Stimulated activated effector memory CD8-positive, alpha-beta T cell treated with anti-CD3 and anti-CD28 coated beads, Interleukin-12 subunit alpha, Interleukin-12 subunit beta, amount 100 ng/mL, for 72 hours (primary cell): ENCODE results near the gene CHCHD3.

Experiments used
- ATAC-seq: fragments of 150-1000 bp; cut with Tn5 transposase; 2 replicates; pipeline ENCODE4 v1.10.0; 2021
- DNase-seq, 2 donors: peaks; one replicate each; pipeline ENCODE4 v3.0.0; 2021 to 2022; ENCODE audit warnings: low spot score in 2 of 2
- H3K27ac Mint-ChIP-seq: one replicate; pipeline ENCODE4 v1.8.0; 2022; ENCODE audit warnings: mild to moderate bottlenecking, mixed read lengths
- H3K36me3 Mint-ChIP-seq: one replicate; pipeline ENCODE4 v1.8.0; 2022; ENCODE audit warnings: mild to moderate bottlenecking, mixed read lengths
- H3K4me1 Mint-ChIP-seq: one replicate; pipeline ENCODE4 v1.8.0; 2022; ENCODE audit warnings: mixed read lengths
- H3K4me3 Mint-ChIP-seq: one replicate; pipeline ENCODE4 v1.8.0; 2022; ENCODE audit warnings: mild to moderate bottlenecking, mixed read lengths
- H3K9me3 Mint-ChIP-seq: one replicate; pipeline ENCODE4 v1.8.0; 2022; ENCODE audit warnings: mixed read lengths

The CHCHD3 gene

DNA sequence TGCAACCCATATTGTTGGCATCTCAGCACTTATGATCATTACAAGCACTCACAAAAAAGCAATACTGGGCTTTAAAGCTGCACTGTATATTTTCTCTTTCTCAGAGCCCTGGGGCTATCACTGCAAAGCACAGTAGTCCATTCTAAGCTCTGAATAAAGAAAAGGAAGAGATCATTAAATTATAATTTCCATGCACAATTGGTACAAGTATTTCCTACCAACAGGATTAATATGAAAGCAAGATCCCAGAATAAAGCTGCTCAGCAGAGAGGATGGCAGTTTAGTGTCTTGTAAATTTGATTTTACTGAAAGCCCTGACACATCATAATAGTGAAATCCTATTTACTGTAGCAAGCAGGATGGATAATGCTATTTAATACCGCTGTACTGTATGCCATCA lies 205.3 kb downstream of the CHCHD3 start:
- Mint-ChIP-seq H3K4me3 (no peak overlapping the region), H3K36me3 (no peaks in the 10 kb centered on the region), H3K27ac (no peak overlapping the region), H3K4me1 (peaks cover 10% of the 10 kb centered on the region), H3K9me3 (no peaks in the 10 kb centered on the region)
- no peak for ATAC-seq
- DNase-seq, result no peak

DNA sequence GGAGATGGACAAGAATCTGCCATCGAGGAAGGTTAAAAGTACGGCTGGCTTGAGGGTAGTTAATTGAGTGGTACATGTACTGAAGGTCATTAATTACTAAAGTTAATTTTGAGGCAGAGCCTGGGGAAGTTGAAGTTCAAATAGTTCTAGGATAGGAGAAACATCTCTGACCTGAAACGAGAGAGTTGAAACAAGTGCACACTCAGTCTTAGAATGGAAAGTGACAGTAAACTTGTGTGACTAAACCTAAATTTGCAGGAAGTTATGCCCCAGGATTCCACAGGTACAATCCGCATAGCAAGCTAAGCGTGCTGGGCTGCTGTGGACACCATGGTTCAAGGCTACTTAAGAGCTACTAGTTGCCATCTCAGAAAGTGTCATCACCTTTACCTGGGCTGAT lies 209.9 kb downstream of the CHCHD3 start:
- Mint-ChIP-seq H3K4me3 (no peak overlapping the region), H3K4me1 (peaks cover 7% of the 10 kb centered on the region), H3K9me3 (no peaks in the 10 kb centered on the region), H3K27ac (no peak overlapping the region), H3K36me3 (no peaks in the 10 kb centered on the region)
- no peak for ATAC-seq
- no peak for DNase-seq

DNA sequence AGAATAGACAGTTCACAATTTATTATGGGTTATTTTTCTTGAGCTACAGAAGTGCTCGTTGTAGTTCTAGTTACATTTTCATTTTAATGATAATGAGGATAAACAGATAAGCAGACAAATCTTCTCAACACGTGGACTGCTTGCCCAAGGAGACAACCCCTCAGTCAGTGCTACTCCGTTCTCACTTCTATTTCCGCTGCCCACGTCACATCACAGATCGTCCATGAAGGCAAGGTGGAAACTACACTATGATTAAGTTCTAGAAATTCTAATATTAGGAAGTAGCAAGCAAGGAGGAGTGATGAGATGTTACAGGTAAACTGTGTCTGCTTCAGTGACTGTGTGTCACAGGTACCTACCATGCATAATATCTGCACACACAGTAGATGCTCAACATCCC lies 210.5 kb downstream of the CHCHD3 start:
- DNase-seq (no peak), ATAC-seq (no peak)
- no peak overlapping the region for H3K4me3 Mint-ChIP-seq
- H3K9me3 Mint-ChIP-seq, result no peaks in the 10 kb centered on the region
- peaks cover 7% of the 10 kb centered on the region for H3K4me1 Mint-ChIP-seq
- H3K36me3 Mint-ChIP-seq, result no peaks in the 10 kb centered on the region
- H3K27ac Mint-ChIP-seq, result no peak overlapping the region

DNA sequence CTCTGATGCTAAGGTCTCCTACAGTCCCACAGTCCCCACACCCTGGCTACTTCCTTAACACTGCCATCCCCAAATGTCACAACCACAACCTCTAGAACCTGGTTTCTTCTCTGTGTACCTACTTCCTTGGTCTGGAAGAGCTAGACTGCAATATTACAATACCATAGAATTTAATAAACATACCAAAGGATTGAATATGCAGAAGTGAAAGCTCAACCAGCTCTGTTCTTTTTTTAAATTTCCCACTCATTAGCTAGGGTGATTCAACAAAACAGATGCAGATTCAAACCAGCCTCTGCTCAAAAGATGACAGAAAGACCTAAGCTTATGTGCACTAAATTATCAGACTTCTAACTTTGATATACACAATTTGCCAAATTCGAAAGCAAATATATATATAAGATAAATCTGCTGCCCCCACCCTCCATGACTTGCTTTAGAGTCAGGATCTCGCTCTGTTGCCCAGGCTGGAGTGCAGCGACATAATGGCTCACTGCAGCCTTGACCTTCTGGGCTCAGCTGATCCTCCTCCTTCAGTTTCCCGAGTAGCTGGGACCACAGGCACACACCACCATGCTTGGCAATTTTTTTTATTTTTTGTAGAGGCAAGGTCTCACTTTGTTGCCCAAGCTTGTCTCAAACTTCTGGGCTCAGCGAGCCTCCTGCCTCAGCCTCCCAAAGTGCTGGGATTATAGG lies 212.6 kb downstream of the CHCHD3 start:
- no peaks in the 10 kb centered on the region for H3K9me3 Mint-ChIP-seq
- H3K27ac Mint-ChIP-seq, result no peak overlapping the region
- peaks cover 12% of the 10 kb centered on the region for H3K4me1 Mint-ChIP-seq
- DNase-seq, result no peak
- H3K4me3 Mint-ChIP-seq, result no peak overlapping the region
- ATAC-seq, result no peak
- no peaks in the 10 kb centered on the region for H3K36me3 Mint-ChIP-seq

DNA sequence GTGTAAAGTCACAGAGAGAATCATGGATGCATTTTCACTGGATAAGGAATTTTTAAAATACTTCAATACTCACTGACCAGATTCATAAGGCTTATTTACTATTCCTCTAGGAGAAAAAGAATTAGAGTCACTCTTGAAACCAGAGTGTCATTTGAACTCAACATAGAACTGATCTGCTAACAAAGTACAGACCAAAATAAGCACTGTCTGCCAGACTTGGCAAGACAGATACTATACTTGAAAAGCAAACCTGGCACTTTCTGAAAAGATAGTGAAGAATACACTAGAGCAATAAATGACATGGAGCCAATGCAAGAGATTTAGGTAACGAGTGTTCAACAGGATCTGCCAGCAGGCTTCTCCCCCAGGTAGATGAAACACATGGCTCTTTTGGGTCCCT lies 215.3 kb downstream of the CHCHD3 start:
- Mint-ChIP-seq H3K4me1 (peaks cover 12% of the 10 kb centered on the region), H3K4me3 (no peak overlapping the region), H3K9me3 (peaks cover 4% of the 10 kb centered on the region), H3K36me3 (no peaks in the 10 kb centered on the region), H3K27ac (peak overlapping the region; percentile 43)
- ATAC-seq (no peak), DNase-seq (no peak)

DNA sequence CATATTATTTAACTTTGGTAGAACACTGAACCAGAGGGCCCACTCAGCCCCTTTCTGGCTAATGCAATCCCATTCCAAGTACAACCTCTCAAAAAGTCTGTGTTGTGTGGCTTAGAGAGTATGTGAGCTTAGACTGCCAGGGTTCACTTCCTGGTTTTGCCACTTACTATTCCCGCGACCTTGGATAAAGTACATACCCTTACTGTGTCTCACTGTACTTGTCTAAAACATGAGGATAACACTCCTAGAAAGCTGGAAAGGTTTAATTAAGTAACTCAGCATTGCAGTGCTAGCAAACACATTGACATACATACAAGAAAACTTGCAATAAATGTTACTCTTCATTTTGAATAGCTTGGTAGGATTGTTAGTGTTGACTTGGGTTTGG lies 215.8 kb downstream of the CHCHD3 start:
- Mint-ChIP-seq H3K4me3 (no peak overlapping the region), H3K27ac (peak overlapping the region; percentile 43), H3K9me3 (peaks cover 4% of the 10 kb centered on the region), H3K36me3 (no peaks in the 10 kb centered on the region), H3K4me1 (peaks cover 11% of the 10 kb centered on the region)
- DNase-seq (no peak), ATAC-seq (no peak)

DNA sequence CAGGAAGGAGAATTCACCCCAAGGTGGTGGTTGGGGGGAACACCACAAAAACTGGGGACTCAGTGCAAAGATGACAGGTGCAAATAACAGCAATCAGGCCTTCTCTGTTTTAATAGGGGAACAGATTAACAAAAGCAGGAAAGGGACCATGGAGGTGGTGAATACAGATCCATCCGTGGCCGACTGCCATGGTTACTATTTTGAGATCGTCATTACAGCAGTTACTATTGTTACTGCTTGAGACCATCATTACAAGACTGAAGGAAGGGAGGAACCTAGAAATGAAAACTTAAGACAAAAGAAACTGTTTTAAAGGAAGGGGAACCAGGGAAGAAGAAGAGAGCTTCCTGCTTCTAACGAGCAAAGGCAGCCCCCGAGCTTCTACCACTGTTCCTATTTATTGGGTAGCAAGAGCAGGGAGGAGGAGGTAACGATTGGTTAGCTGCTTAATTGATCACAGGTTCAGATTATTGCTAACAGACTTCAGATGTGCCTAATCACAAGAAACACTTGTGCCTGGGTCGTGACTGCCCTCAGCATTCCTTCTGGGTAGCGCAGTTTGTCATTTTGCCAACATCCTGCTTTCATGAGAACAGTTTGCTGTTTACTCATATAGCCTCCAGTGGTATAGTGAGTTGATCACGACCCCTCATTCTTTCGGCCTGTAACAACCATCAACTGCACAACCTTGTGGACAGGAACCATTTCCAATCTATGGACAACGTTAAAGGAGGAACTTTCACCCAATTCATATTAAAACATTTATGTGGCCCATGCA lies 216.3 kb downstream of the CHCHD3 start:
- Mint-ChIP-seq H3K27ac (no peak overlapping the region), H3K9me3 (peaks cover 4% of the 10 kb centered on the region), H3K36me3 (no peaks in the 10 kb centered on the region), H3K4me3 (no peak overlapping the region), H3K4me1 (peaks cover 11% of the 10 kb centered on the region)
- ATAC-seq (no peak), DNase-seq (no peak)

DNA sequence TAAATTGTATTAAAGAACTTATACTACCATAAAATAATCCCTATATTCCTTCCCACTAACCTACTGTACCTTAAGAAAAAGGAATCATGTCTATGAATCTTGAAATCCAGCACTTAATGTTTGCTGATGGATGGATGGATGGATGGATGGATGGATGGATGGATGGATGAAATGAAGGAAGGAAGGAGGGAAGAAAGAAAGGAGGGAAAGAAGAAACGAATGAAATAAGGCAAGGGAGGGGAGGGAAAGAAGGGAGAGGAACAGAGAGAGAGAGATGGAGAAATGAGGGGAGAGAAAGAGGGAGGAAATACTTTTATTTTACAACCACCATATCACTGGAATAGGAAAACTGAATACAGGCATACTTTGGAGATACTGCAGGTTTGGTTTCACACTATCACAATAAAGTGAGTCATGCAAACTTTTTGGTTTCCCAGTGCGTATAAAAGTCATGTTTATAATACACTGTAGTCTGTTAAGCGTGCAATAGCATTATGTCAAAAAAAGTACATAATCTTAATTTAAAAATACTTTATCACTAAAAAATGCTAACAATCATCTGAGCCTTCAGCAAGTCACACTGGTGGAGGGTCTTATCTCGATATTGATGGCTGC lies 219.8 kb downstream of the CHCHD3 start:
- no peak for DNase-seq
- Mint-ChIP-seq H3K4me3 (no peak overlapping the region), H3K36me3 (no peaks in the 10 kb centered on the region), H3K9me3 (peaks cover 4% of the 10 kb centered on the region), H3K4me1 (peaks cover 17% of the 10 kb centered on the region), H3K27ac (no peak overlapping the region)
- no peak for ATAC-seq

DNA sequence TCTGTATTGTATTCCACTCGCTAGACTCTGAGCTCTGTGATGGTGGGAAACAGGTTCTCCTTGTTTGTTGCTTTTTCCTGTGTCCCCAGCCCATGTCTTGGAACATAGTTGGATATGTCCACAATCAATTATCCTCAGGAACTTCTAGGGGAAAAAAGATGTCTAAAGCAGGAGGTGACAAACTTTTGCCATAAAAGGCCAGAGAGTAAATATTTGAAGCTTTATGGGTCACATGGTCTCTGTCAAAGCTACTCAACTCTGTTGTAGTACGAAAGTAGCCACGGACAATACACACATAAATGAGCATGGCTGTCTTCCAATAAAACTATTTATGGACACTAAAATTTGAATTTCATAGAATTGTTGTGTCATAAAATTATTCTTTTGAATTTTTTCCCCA lies 220.5 kb downstream of the CHCHD3 start:
- Mint-ChIP-seq H3K36me3 (no peaks in the 10 kb centered on the region), H3K4me1 (peaks cover 17% of the 10 kb centered on the region), H3K9me3 (peaks cover 4% of the 10 kb centered on the region), H3K27ac (no peak overlapping the region), H3K4me3 (no peak overlapping the region)
- ATAC-seq (no peak), DNase-seq (no peak)

DNA sequence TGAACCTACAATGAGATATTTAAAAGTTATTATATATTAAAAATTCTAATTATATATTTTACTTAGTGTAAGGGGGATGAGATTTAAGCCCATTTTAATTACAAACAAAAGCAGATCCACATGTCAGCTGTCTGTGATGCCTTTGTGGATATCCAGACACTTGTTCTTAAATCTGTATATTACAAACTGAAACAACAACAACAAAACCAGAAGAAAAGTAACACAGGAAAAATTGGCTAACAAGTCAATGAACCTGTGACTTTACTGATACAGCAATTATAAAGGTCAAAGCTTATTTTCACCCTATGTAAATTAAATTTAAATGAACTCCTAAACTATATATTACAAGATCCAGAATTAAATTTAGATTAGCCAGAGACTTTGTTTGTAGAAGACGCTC lies 222.7 kb downstream of the CHCHD3 start:
- no peak overlapping the region for H3K4me3 Mint-ChIP-seq
- peaks cover 11% of the 10 kb centered on the region for H3K4me1 Mint-ChIP-seq
- DNase-seq (no peak), ATAC-seq (no peak)
- H3K9me3 Mint-ChIP-seq, result peaks cover 4% of the 10 kb centered on the region
- H3K36me3 Mint-ChIP-seq, result no peaks in the 10 kb centered on the region
- H3K27ac Mint-ChIP-seq, result no peak overlapping the region

DNA sequence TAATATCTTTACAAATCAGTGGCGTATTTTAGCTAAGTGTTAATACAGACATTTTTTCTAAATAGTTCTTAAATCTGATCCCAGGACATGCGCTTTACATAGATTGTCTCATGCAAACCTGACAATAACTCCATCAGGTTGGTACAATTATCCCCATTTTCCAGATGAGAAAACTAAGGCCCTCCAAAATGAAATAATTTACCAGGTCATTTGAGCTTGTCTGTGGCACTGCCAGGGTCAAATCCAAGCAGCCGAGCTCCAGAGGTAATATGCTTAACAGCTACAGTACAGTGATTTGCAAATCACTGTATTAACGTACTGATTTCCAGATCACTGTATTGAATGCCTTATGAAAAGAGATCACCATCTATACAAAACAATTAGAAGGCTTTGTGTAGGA lies 223.1 kb downstream of the CHCHD3 start:
- ATAC-seq (no peak), DNase-seq (no peak)
- peaks cover 6% of the 10 kb centered on the region for H3K4me1 Mint-ChIP-seq
- H3K36me3 Mint-ChIP-seq, result no peaks in the 10 kb centered on the region
- H3K4me3 Mint-ChIP-seq, result no peak overlapping the region
- H3K27ac Mint-ChIP-seq, result no peak overlapping the region
- peaks cover under 1% of the 10 kb centered on the region for H3K9me3 Mint-ChIP-seq

DNA sequence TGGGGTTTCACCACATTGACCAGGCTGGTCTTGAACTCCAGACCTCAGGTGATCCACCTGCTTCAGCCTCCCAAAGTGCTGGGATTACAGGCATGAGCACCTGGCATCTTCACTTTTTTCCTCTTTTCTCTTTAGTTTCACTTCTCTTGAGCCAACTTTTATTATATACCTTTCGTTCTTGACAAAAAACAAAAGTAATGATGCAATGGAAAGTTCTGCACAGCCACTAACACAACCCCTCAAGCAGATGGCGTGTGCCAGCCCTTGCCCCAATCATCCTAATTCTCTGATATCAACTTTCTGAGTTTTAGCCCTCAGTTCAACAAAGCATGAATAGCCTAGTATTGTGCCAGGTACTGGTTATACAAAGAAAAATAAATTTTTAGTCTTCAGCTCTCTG lies 223.6 kb downstream of the CHCHD3 start:
- no peaks in the 10 kb centered on the region for H3K9me3 Mint-ChIP-seq
- H3K27ac Mint-ChIP-seq, result no peak overlapping the region
- ATAC-seq (no peak), DNase-seq (no peak)
- H3K36me3 Mint-ChIP-seq, result no peaks in the 10 kb centered on the region
- H3K4me1 Mint-ChIP-seq, result peaks cover 6% of the 10 kb centered on the region
- no peak overlapping the region for H3K4me3 Mint-ChIP-seq

DNA sequence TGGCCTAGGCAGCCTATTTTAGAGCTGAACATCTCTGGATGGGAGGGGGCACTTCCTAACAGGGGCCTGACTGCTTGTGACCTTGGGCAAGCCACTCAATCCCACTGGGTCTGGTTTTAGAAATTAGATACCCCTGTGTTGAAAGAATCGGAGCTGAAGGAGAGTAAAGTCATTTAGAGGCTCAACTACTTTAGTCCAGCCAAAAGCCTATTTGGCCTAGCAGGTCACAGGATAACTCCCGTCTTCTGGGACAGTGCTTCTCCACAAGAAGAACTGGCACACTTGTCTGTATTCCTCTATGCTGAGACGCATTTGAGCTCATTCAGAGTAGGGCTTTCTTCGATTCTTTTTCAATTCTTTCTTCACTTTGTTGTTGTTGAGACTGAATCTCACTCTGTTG lies 224.2 kb downstream of the CHCHD3 start:
- ATAC-seq (no peak), DNase-seq (no peak)
- Mint-ChIP-seq H3K4me3 (no peak overlapping the region), H3K9me3 (no peaks in the 10 kb centered on the region), H3K4me1 (peaks cover 6% of the 10 kb centered on the region), H3K36me3 (no peaks in the 10 kb centered on the region), H3K27ac (no peak overlapping the region)

DNA sequence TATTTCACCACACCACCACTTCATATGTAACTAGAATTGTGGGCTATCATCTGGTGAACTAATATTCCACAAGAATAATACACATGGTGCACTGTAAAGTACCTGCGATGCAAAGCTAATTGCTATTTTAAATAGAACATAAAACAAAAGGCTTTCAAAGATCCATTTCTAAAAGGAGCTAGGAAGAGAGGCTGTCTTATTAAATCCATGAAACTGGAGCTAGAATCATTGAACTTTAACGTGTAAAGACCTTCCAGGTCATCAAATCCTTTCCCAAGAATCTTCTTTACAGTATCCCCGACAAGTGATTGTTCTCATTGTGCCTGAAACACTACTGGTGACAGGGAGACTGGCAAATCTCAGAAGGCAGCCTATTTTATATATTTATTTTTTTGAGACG lies 224.9 kb downstream of the CHCHD3 start:
- no peak overlapping the region for H3K4me3 Mint-ChIP-seq
- H3K27ac Mint-ChIP-seq, result no peak overlapping the region

DNA sequence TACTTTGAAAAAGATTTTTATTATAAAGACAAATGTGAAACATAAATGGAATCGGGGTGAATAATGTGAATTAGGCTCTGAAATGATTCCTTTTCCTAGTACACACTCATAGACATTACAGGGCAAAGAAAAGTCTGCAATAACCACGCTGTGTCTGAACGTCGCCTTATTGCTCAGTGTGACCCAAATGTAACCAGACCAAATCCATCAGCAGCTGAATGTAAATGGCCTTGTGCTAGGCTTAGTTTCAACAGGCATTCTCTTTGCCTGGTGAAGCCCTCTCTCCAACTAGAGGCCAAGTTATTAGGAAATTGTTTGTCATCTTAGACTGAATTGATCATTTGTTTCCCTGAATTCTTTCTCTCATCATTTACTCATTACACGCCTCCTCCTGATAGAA lies 225.5 kb downstream of the CHCHD3 start:
- DNase-seq (no peak), ATAC-seq (no peak)
- no peaks in the 10 kb centered on the region for H3K9me3 Mint-ChIP-seq
- no peak overlapping the region for H3K27ac Mint-ChIP-seq
- H3K4me1 Mint-ChIP-seq, result peaks cover 6% of the 10 kb centered on the region
- no peak overlapping the region for H3K4me3 Mint-ChIP-seq
- H3K36me3 Mint-ChIP-seq, result no peaks in the 10 kb centered on the region

More for the DNA sequence above, 224.9 kb downstream of the CHCHD3 start:
- ATAC-seq (no peak), DNase-seq (no peak)
- no peaks in the 10 kb centered on the region for H3K36me3 Mint-ChIP-seq
- no peaks in the 10 kb centered on the region for H3K9me3 Mint-ChIP-seq
- peaks cover 6% of the 10 kb centered on the region for H3K4me1 Mint-ChIP-seq

DNA sequence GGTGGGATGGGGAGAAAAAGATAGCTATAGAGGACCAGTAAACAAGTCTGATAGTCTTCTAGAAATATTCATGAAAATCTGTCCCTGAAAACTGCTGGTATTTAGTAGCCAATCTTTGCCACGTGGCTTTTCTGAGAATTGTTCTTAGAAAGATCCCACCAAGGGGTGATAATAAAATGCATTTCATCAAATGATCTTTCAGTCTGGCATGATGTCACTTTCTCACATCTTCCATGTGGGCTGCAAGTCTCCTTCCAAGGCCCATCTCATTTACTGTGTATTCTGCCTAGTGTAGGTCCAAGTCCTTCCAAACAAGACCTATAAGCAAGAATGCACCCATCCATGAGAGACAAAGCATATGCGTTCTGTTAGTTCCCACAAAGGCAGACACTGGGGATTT lies 226.0 kb downstream of the CHCHD3 start:
- no peak for DNase-seq
- H3K36me3 Mint-ChIP-seq, result no peaks in the 10 kb centered on the region
- H3K4me3 Mint-ChIP-seq, result no peak overlapping the region

More for the DNA sequence above, 226.0 kb downstream of the CHCHD3 start:
- Mint-ChIP-seq H3K27ac (no peak overlapping the region), H3K9me3 (no peaks in the 10 kb centered on the region), H3K4me1 (peaks cover 6% of the 10 kb centered on the region)
- ATAC-seq, result no peak
